GM12878 (cell line): ENCODE data around the gene OVOL3. TPM values are rescaled to one million over a fixed set of nuclear protein-coding genes. Genes with fewer than 3 reads are reported as not detected.

ENCODE experiments used
- ATAC-seq: fragments of 200-7000 bp; cut with Tn5 transposase; 3 replicates; pipeline ENCODE4 v1.9.1; 2020; ENCODE audit warnings: mild to moderate bottlenecking, moderate library complexity
- BruUV-seq: library from RNA; stranded (reverse); fragments of 400-500 nt; replicated peaks from 2 replicates; lab custom pipeline; 2021; lab: Mats Ljungman, UMichigan
- CTCF ChIA-PET: fragments of 300-600 bp; sonication (Branson Sonifier 250); formaldehyde crosslinking; extraction: SDS; loops from one replicate; lab custom pipeline; 2021; ENCODE audit warnings: inconsistent platforms; lab: Yijun Ruan, JAX
- POLR2A ChIA-PET: fragments of 350-600 bp; formaldehyde crosslinking; extraction: SDS; loops from one replicate; lab custom pipeline; 2021; ENCODE audit warnings: inconsistent platforms; lab: Charles Lee
- RAD21 ChIA-PET: fragments of 300-600 bp; sonication (Branson Sonifier 250); formaldehyde crosslinking; loops from one replicate; lab custom pipeline; 2023; ENCODE audit warnings: antibody characterized with exemption; ENCODE audit not compliant: unreplicated experiment; lab: Charles Lee
- SMC1A ChIA-PET: fragments of 300-600 bp; sonication (Branson Sonifier 250); formaldehyde crosslinking; loops from one replicate; lab custom pipeline; 2023; ENCODE audit not compliant: unreplicated experiment, uncharacterized antibody; lab: Charles Lee
- DNase-seq: peaks from one replicate; pipeline ENCODE4 v3.0.0-alpha.2; 2011; ENCODE audit warnings: low read depth, low spot score
- FAIRE-seq: peaks from 3 replicates; lab custom pipeline; 2011; peaks lifted over from hg19 to GRCh38; lab: Jason Lieb, UNC
- H2AFZ ChIP-seq: 2 replicates; pipeline ENCODE4 v1.6.0; 2011; ENCODE audit warnings: low read depth, low read length, control low read depth; ENCODE audit not compliant: control insufficient read depth
- H3K27ac ChIP-seq: 2 replicates; pipeline ENCODE4 v1.5.1; 2011; ENCODE audit warnings: control low read depth; ENCODE audit not compliant: control insufficient read depth, insufficient read depth
- H3K27me3 ChIP-seq, 2 experiments: replicated peaks in 1 of 2; 2 replicates each; pipeline versions ENCODE4 v1.6.0 to v1.6.1; 2011; ENCODE audit warnings: low read length in 1 of 2; ENCODE audit not compliant: control insufficient read depth in 2 of 2, insufficient read depth in 2 of 2
- H3K36me3 ChIP-seq, 2 experiments: 2 replicates each; pipeline ENCODE4 v1.5.1; 2011; ENCODE audit warnings: low read length in 1 of 2; ENCODE audit not compliant: control insufficient read depth in 2 of 2, insufficient read depth in 2 of 2
- H3K4me1 ChIP-seq: 2 replicates; pipeline ENCODE4 v1.6.1; 2011; ENCODE audit warnings: mild to moderate bottlenecking, low read length, moderate library complexity, mixed read lengths; ENCODE audit not compliant: control insufficient read depth, insufficient read depth
- H3K4me2 ChIP-seq: 2 replicates; pipeline ENCODE4 v1.6.0; 2011; ENCODE audit warnings: control low read depth; ENCODE audit not compliant: control insufficient read depth, insufficient read depth
- H3K4me3 ChIP-seq: fragments of 200-600 bp; sonication (generic); 2 replicates; pipeline ENCODE4 v1.5.1; 2016
- H3K79me2 ChIP-seq: 2 replicates; pipeline ENCODE4 v1.6.0; 2011; ENCODE audit warnings: low read length; ENCODE audit not compliant: control insufficient read depth, insufficient read depth
- H3K9ac ChIP-seq: 2 replicates; pipeline ENCODE4 v1.8.0; 2011; ENCODE audit warnings: low read length, control low read depth, mixed read lengths; ENCODE audit not compliant: control insufficient read depth, insufficient read depth
- H3K9me3 ChIP-seq: replicated peaks from 3 replicates; pipeline ENCODE4 v1.5.1; 2011; ENCODE audit warnings: mild to moderate bottlenecking, low read length; ENCODE audit not compliant: control insufficient read depth, insufficient read depth
- H4K20me1 ChIP-seq: 2 replicates; pipeline ENCODE4 v1.6.0; 2011; ENCODE audit not compliant: control insufficient read depth, insufficient read depth
- CEBPB ChIP-seq, 2 experiments: fragments of 150-350 bp in 1 of 2; IDR thresholded peaks; 2 replicates each; pipeline ENCODE4 v1.6.1; 2012 to 2014; ENCODE audit warnings: low read depth in 2 of 2, low read length in 2 of 2, borderline replicate concordance in 1 of 2, inconsistent platforms in 1 of 2
- DPF2 ChIP-seq: fragments of 450-650 bp; IDR thresholded peaks from 2 replicates; pipeline ENCODE4 v1.6.1; 2017; ENCODE audit warnings: mild to moderate bottlenecking
- EED ChIP-seq: sonication (generic); IDR thresholded peaks from 2 replicates; pipeline ENCODE4 v1.6.1; 2016; ENCODE audit warnings: antibody characterized with exemption, low read depth
- ESRRA ChIP-seq: IDR thresholded peaks from 2 replicates; pipeline ENCODE4 v1.6.1; 2012; ENCODE audit warnings: mild to moderate bottlenecking, low read length, improper control_type of control experiment
- HDAC2 ChIP-seq: fragments of 200-600 bp; sonication (generic); IDR thresholded peaks from 2 replicates; pipeline ENCODE4 v1.6.1; 2017
- HDGF ChIP-seq: fragments of 450-650 bp; IDR thresholded peaks from 2 replicates; pipeline ENCODE4 v1.6.1; 2016; ENCODE audit warnings: antibody characterized with exemption
- KDM1A ChIP-seq: fragments of 200-600 bp; sonication (generic); IDR thresholded peaks from 2 replicates; pipeline ENCODE4 v1.6.1; 2016; ENCODE audit warnings: borderline replicate concordance
- KLF5 ChIP-seq: fragments of 450-650 bp; IDR thresholded peaks from 2 replicates; pipeline ENCODE4 v1.6.1; 2014; ENCODE audit warnings: mild to moderate bottlenecking; ENCODE audit not compliant: partially characterized antibody
- LARP7 ChIP-seq: fragments of 450-650 bp; IDR thresholded peaks from 2 replicates; pipeline ENCODE4 v1.6.1; 2017; ENCODE audit warnings: mild to moderate bottlenecking
- NFYA ChIP-seq: IDR thresholded peaks from 2 replicates; pipeline ENCODE4 v1.6.1; 2011; ENCODE audit warnings: low read depth, mild to moderate bottlenecking, low read length, improper control_type of control experiment, borderline replicate concordance
- NR2C2 ChIP-seq: IDR thresholded peaks from 2 replicates; pipeline ENCODE4 v1.6.1; 2011; ENCODE audit warnings: borderline replicate concordance, low read depth; ENCODE audit not compliant: control insufficient read depth, insufficient read length
- POLR2AphosphoS2 ChIP-seq: IDR thresholded peaks from 2 replicates; pipeline ENCODE4 v1.6.1; 2011; ENCODE audit warnings: low read depth, mild to moderate bottlenecking, low read length, improper control_type of control experiment, moderate library complexity
- POLR2AphosphoS5 ChIP-seq: IDR thresholded peaks from 2 replicates; pipeline ENCODE4 v1.6.1; 2011; ENCODE audit warnings: mild to moderate bottlenecking, low read length, inconsistent platforms
- RELB ChIP-seq: fragments of 450-650 bp; IDR thresholded peaks from 2 replicates; pipeline ENCODE4 v1.6.1; 2017; ENCODE audit warnings: low read depth, mild to moderate bottlenecking, moderate library complexity
- SIN3A ChIP-seq: IDR thresholded peaks from 2 replicates; pipeline ENCODE4 v1.6.1; 2012; ENCODE audit warnings: low read depth, low read length, improper control_type of control experiment
- SREBF1 ChIP-seq: IDR thresholded peaks from 2 replicates; pipeline ENCODE4 v1.6.1; 2012; ENCODE audit warnings: mild to moderate bottlenecking, low read length
- TARDBP ChIP-seq: IDR thresholded peaks from 2 replicates; pipeline ENCODE4 v1.6.1; 2016; ENCODE audit warnings: borderline replicate concordance
- TCF7 ChIP-seq: IDR thresholded peaks from 2 replicates; pipeline ENCODE4 v1.6.1; 2014; ENCODE audit warnings: antibody characterized with exemption, borderline replicate concordance
- ZNF384 ChIP-seq: IDR thresholded peaks from 2 replicates; pipeline ENCODE4 v1.6.1; 2012; ENCODE audit warnings: low read depth, mild to moderate bottlenecking, low read length, improper control_type of control experiment, borderline replicate concordance
- ZNF622 ChIP-seq: fragments of 450-650 bp; IDR thresholded peaks from 2 replicates; pipeline ENCODE4 v1.6.1; 2017; ENCODE audit warnings: mild to moderate bottlenecking, inconsistent platforms
- ZZZ3 ChIP-seq: IDR thresholded peaks from 2 replicates; pipeline ENCODE4 v1.6.1; 2011; ENCODE audit warnings: low read depth; ENCODE audit not compliant: control insufficient read depth, insufficient read length
- WGBS: methylation state at CpG from one replicate; pipeline ENCODE4 v1.1.6; 2016; ENCODE audit warnings: low lambda C conversion rate; ENCODE audit not compliant: insufficient replicate concordance, insufficient coverage; ENCODE audit errors: missing lambda C conversion rate; 5-methylcytosine and 5-hydroxymethylcytosine counted together
- in situ Hi-C: fragments of 300-500 bp; cut with MboI; formaldehyde crosslinking; loops from 9 replicates; pipeline ENCODE4 v1.14.3; 2018; ENCODE audit warnings: mixed read lengths
- intact Hi-C: fragments of 100-400 bp; cut with micrococcal nuclease; formaldehyde crosslinking; loops from one replicate; pipeline ENCODE4 v1.14.2; 2022; ENCODE audit not compliant: unreplicated experiment
- polyA plus RNA-seq, 11 experiments: library from polyadenylated mRNA; depleted of rRNA in 4 of 11; unstranded in 6 of 11; stranded (reverse) in 5 of 11; fragments of >200 nt; fragmentation: Nextera tagmentation in 4 of 11; fragmentation: Illumina TruSeq in 1 of 11; extraction: Ambion mirVana in 4 of 11; extraction: Trizol in 1 of 11; gene quantifications; 1 replicate in 1 of 11; 2 replicates in 10 of 11; pipeline versions ENCODE4 v1.2.1 to v1.2.3, GENCODE V29; 2011 to 2016; ENCODE audit warnings: inconsistent platforms in 2 of 11, missing spikeins in 2 of 11, low read depth in 1 of 11
- total RNA-seq, 4 experiments: library from RNA; depleted of rRNA in 3 of 4; stranded (reverse); fragments of >200 nt in 3 of 4; fragmentation: Illumina TruSeq in 1 of 4; extraction: Trizol in 1 of 4; gene quantifications; 2 replicates each; pipeline versions ENCODE4 v1.2.1 to v1.2.3, GENCODE V29; 2013 to 2021

The OVOL3 gene
- total and polyA plus RNA-seq, 10 of the 15 experiments (the other 5 are each of a cell fraction or from before 2014, with no cell fraction given) = 0.43 TPM; not detected in 9

GRCh38 chr19:36106991-36107390 is 4.0 kb upstream of the OVOL3 start (continued):
- TF ChIP-seq ESRRA (no peak), NFYA (no peak), TARDBP (no peak), KDM1A (no peak), SREBF1 (no peak), NR2C2 (no peak), ZZZ3 (no peak), POLR2AphosphoS5 (no peak)

- CTCF ChIA-PET = interaction anchor here (1.5 kb wide), 1 partner anchor 48 kb away, joined by 4 read pairs; no protein-coding TSS in a partner anchor
- intact Hi-C loops (no loop called here), in situ Hi-C loops (no loop called here)
- no peak overlapping the region for H3K4me2 ChIP-seq
- no peaks in the 10 kb centered on the region for H3K9me3 ChIP-seq
- TF ChIP-seq ZZZ3 = no peak
- TF ChIP-seq HDGF = no peak
- no peak for TF ChIP-seq ZNF384
- TF ChIP-seq RELB = no peak
- TF ChIP-seq CEBPB (IDR thresholded peaks at IDR 0.05; ENCODE audit: borderline replicate concordance in 1 of 2, low read depth in 2 of 2, low read length in 2 of 2) = no peak
- TF ChIP-seq ZNF622 = no peak
- TF ChIP-seq SIN3A = no peak
- no peak for TF ChIP-seq LARP7
- TF ChIP-seq HDAC2 = no peak
- no peak for TF ChIP-seq KLF5
- TF ChIP-seq POLR2AphosphoS2 = no peak
- no peak for TF ChIP-seq TCF7
- TF ChIP-seq DPF2 = no peak
- TF ChIP-seq EED = no peak
- WGBS = 78% methylated on average over 3 of the region's 3 CpGs
- H3K4me1 ChIP-seq = 0 out of 2 replicates have a peak, but pooled peaks cover 3% of the 10 kb centered on the region
- no peak overlapping the region for H2AFZ ChIP-seq
- BruUV-seq = no TSS peak
- SMC1A ChIA-PET = interaction anchor here (0.6 kb wide), 1 partner anchor 629 kb away, joined by 4 read pairs; no protein-coding TSS in a partner anchor
- peaks cover 4% of the 10 kb centered on the region; the same call in 1 of the 2 replicates for H3K79me2 ChIP-seq
- H3K27me3 ChIP-seq = no peaks in the 10 kb centered on the region
- peaks cover 4 to 7% of the 10 kb centered on the region in 2 experiments; a peak in 2 of 4 replicates for H3K36me3 ChIP-seq
- H3K27ac ChIP-seq = no peak overlapping the region
- FAIRE-seq (no peak), ATAC-seq (no peak), DNase-seq (no peak)
- H4K20me1 ChIP-seq = no peaks in the 10 kb centered on the region
- RAD21 ChIA-PET = no interaction called here
- no peak overlapping the region for H3K4me3 ChIP-seq
- POLR2A ChIA-PET = no interaction called here
- no peak overlapping the region for H3K9ac ChIP-seq
Measured at GRCh38 chr19:36108684-36109083, 2.3 kb upstream of the OVOL3 start.
